Transverse colon (tissue), 4 donors: ENCODE measurements around the gene GUCY1B1. TPM values are rescaled to one million over a fixed set of nuclear protein-coding genes. Genes with fewer than 3 reads are reported as not detected.

ENCODE experiments used
- DNase-seq: peaks from one replicate; pipeline ENCODE4 v3.0.0-alpha.2; 2019
- H3K27ac ChIP-seq, 4 donors: fragments of 200-600 bp; sonication (generic); 2 replicates each; pipeline ENCODE4 v1.5.1; 2016 to 2018; ENCODE audit warnings: inconsistent platforms in 4 of 4
- H3K27me3 ChIP-seq: fragments of 200-600 bp; sonication (generic); 2 replicates; pipeline ENCODE4 v1.5.1; 2017; ENCODE audit warnings: inconsistent platforms
- H3K36me3 ChIP-seq, 4 donors: fragments of 200-600 bp; sonication (generic); 2 replicates each; pipeline ENCODE4 v1.5.1; 2017 to 2019; ENCODE audit warnings: inconsistent platforms in 4 of 4
- H3K4me1 ChIP-seq, 4 donors: fragments of 200-600 bp; sonication (generic); 2 replicates each; pipeline ENCODE4 v1.5.1; 2017 to 2020; ENCODE audit warnings: inconsistent platforms in 4 of 4
- H3K4me3 ChIP-seq, 4 donors: fragments of 200-600 bp; sonication (generic); 1 replicate in 1 of 4; 2 replicates in 3 of 4; pipeline versions ENCODE4 v1.5.1 to v1.6.1; 2017 to 2019; ENCODE audit warnings: inconsistent platforms in 4 of 4
- H3K9me3 ChIP-seq, 2 donors: fragments of 200-600 bp; sonication (generic); 2 replicates each; pipeline ENCODE4 v1.5.1; 2017 to 2019; ENCODE audit warnings: inconsistent platforms in 2 of 2
- CTCF ChIP-seq, 5 experiments: fragments of 200-600 bp in 3 of 5; fragments of 450-650 bp in 2 of 5; sonication (generic) in 3 of 5; IDR thresholded peaks; 1 replicate in 2 of 5; 2 replicates in 3 of 5; pipeline ENCODE4 v1.5.1; 2016 to 2017; ENCODE audit warnings: antibody characterized with exemption in 5 of 5, inconsistent platforms in 3 of 5, mild to moderate bottlenecking in 2 of 5, moderate library complexity in 1 of 5
- EP300 ChIP-seq: sonication (generic); formaldehyde crosslinking; IDR thresholded peaks from one replicate; pipeline ENCODE4 v1.6.1; 2017; ENCODE audit warnings: antibody characterized with exemption, low read depth
- POLR2A ChIP-seq: fragments of 450-650 bp; IDR thresholded peaks from one replicate; pipeline ENCODE4 v1.6.1; 2016; ENCODE audit warnings: antibody characterized with exemption, mild to moderate bottlenecking, moderate library complexity
- POLR2AphosphoS5 ChIP-seq, 3 donors: sonication (generic); formaldehyde crosslinking; IDR thresholded peaks; one replicate each; pipeline ENCODE4 v1.6.1; 2016; ENCODE audit warnings: antibody characterized with exemption in 3 of 3
- WGBS, 2 donors: methylation state at CpG; one replicate each; pipeline ENCODE4 v1.1.5; 2018; ENCODE audit warnings: low coverage in 1 of 2; 5-methylcytosine and 5-hydroxymethylcytosine counted together
- in situ Hi-C, 4 donors: fragments of 200-750 bp; cut with MboI; loops; one replicate each; pipeline versions ENCODE4 v1.15.0 to v1.15.1; 2017; ENCODE audit warnings: low sequenced_read_pairs in 3 of 4, low pct_ligation_motif_present in 1 of 4, low pct_unique_long_range_greater_than_20kb in 1 of 4
- intact Hi-C: fragments of 100-400 bp; cut with DNase I; formaldehyde crosslinking; loops from one replicate; pipeline ENCODE4 v1.15.1; 2023; ENCODE audit warnings: low total_unique reads
- total RNA-seq, 4 donors: library from RNA; depleted of rRNA; stranded (reverse); fragments of >200 nt; gene quantifications; one replicate each; pipeline ENCODE4 v1.1.0, GENCODE V29; 2016

Gene GUCY1B1
- total RNA-seq, 4 donors from 2014 or later: 6.0 to 20.3 (median 10.6) TPM

- Histone ChIP-seq H3K4me1 (peaks cover 0 to 11% (median 0%) of the 10 kb centered on the region in 4 donors), H3K27ac (no peak overlapping the region), H3K4me3 (no peak overlapping the region), H3K9me3 (no peaks in the 10 kb centered on the region), H3K27me3 (no peaks in the 10 kb centered on the region), H3K36me3 (no peaks in the 10 kb centered on the region)
- intact Hi-C loops (no loop called here), in situ Hi-C loops (no loop called here)
- WGBS, 2 donors: 81 to 85% methylated on average over 2 of the region's 2 CpGs
- no peak for DNase-seq
- TF ChIP-seq EP300 (no peak), POLR2A (no peak), POLR2AphosphoS5 (IDR thresholded peaks at IDR 0.05) (no peak), CTCF (IDR thresholded peaks at IDR 0.05) (no peak)
Observed at GRCh38 chr4:155811083-155811482, 52.3 kb downstream of the GUCY1B1 start.

- in situ Hi-C loops: no loop called here
- no peak for DNase-seq
- no peak overlapping the region for H3K4me3 ChIP-seq
- no peaks in the 10 kb centered on the region for H3K9me3 ChIP-seq
- no peaks in the 10 kb centered on the region for H3K27me3 ChIP-seq
- intact Hi-C loops: no loop called here
- 88 to 94% methylated on average over 2 of the region's 2 CpGs for WGBS, 2 donors
- H3K4me1 ChIP-seq: no peaks in the 10 kb centered on the region
- H3K36me3 ChIP-seq: no peaks in the 10 kb centered on the region
- no peak for TF ChIP-seq POLR2A
- TF ChIP-seq EP300: no peak
- TF ChIP-seq POLR2AphosphoS5 (IDR thresholded peaks at IDR 0.05): no peak
- TF ChIP-seq CTCF (IDR thresholded peaks at IDR 0.05): no peak
- no peak overlapping the region for H3K27ac ChIP-seq
Observed at GRCh38 chr4:155818639-155819038, 59.8 kb downstream of the GUCY1B1 start.

GRCh38 chr4:155819066-155819465 is 60.2 kb downstream of the GUCY1B1 start:
- no peak overlapping the region for H3K4me3 ChIP-seq
- no peaks in the 10 kb centered on the region for H3K4me1 ChIP-seq
- H3K9me3 ChIP-seq: no peaks in the 10 kb centered on the region
- no peak overlapping the region for H3K27ac ChIP-seq
- in situ Hi-C loops (no loop called here), intact Hi-C loops (no loop called here)
- H3K27me3 ChIP-seq: no peaks in the 10 kb centered on the region
- no peak for DNase-seq
- 33 to 58% methylated on average over 1 of the region's 1 CpG for WGBS, 2 donors
- H3K36me3 ChIP-seq: no peaks in the 10 kb centered on the region
- TF ChIP-seq POLR2A (no peak), CTCF (IDR thresholded peaks at IDR 0.05) (no peak), POLR2AphosphoS5 (IDR thresholded peaks at IDR 0.05) (no peak), EP300 (no peak)

GRCh38 chr4:155820887-155821518 is 62.2 kb downstream of the GUCY1B1 start:
- intact Hi-C loops (no loop called here), in situ Hi-C loops (no loop called here)
- Histone ChIP-seq H3K36me3 (no peaks in the 10 kb centered on the region), H3K4me1 (no peaks in the 10 kb centered on the region), H3K4me3 (no peak overlapping the region), H3K9me3 (no peaks in the 10 kb centered on the region), H3K27ac (no peak overlapping the region), H3K27me3 (no peaks in the 10 kb centered on the region)
- no peak for DNase-seq
- no peak for TF ChIP-seq POLR2AphosphoS5 (IDR thresholded peaks at IDR 0.05)
- no peak for TF ChIP-seq CTCF (IDR thresholded peaks at IDR 0.05)
- TF ChIP-seq EP300: no peak
- no peak for TF ChIP-seq POLR2A
- 63 to 88% methylated on average over 2 to 4 of the region's 4 CpGs for WGBS, 2 donors
